ENCODE results near the gene RNF215. TPM values are rescaled to one million over a fixed set of nuclear protein-coding genes. Genes with fewer than 3 reads are reported as not detected.
A peak's percentile ranks its signal among the peaks of the same experiment; 100 is the strongest.

The RNF215 gene
- total RNA-seq, 1 donor from 2014 or later: 7.3 TPM

DNA sequence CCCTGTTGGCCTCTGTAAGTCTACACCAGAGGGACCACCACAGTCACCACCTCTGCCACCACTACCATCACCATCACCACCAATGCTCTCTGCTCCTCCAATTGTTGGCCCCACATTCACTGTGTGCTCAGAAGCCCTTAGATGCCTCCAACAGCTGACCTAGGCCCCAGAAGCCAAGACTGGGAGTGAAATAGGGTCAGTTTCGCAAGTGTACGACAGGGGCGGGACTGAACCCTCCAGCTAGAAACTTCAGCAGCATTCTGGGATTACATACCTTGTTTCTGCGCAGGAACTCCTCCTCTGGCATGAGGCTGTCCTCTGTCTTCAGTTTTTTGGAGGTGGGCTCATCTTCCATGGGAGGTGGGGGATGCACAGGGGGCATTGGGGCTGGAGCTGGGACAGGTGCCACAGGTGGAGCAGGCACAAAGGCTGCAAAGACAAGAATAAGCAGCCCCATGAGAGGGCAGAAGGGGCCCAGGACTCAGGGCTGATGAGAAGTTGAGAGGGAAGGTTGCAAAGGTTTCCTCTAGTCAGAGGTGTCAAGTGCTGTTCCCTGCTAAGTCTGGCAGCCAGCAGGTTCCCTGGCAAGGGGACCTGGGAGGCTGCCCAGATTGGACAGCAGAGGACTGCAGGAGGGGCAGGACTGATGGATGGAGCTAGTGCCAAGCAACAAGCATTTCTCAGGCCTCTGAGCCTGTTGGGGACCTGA lies 50.3 kb downstream of the RNF215 start:
- no peaks in the 10 kb centered on the region for H3K9me3 ChIP-seq (ENCODE audit: control insufficient read depth in 3 of 3, low read length in 3 of 3)
- H3K9ac ChIP-seq (ENCODE audit: low read depth in 1 of 3, low read length in 3 of 3): peak overlapping the region in 1 of 3 donors; percentile 16
- no peaks in the 10 kb centered on the region for H3K27me3 ChIP-seq (ENCODE audit: control insufficient read depth in 3 of 3, insufficient read depth in 3 of 3, low read length in 3 of 3)
- peaks cover 90 to 94% (median 94%) of the 10 kb centered on the region in 3 donors for H3K36me3 ChIP-seq (ENCODE audit: control insufficient read depth in 3 of 3, insufficient read depth in 3 of 3, low read length in 3 of 3)
- H3K27ac ChIP-seq (ENCODE audit: low read depth, low read length): no peak overlapping the region
- no peak overlapping the region for H3K4me3 ChIP-seq (ENCODE audit: low read length in 3 of 3)
- H3K4me1 ChIP-seq (ENCODE audit: control insufficient read depth in 3 of 3, insufficient read depth in 3 of 3, low read length in 3 of 3): peaks cover 35 to 46% (median 37%) of the 10 kb centered on the region in 3 donors

GRCh38 chr22:30335236-30335635 lies 52.0 kb downstream of the RNF215 start:
- Histone ChIP-seq H3K4me1 (ENCODE audit: control insufficient read depth in 3 of 3, insufficient read depth in 3 of 3, low read length in 3 of 3) (peaks cover 21 to 30% (median 22%) of the 10 kb centered on the region in 3 donors), H3K27me3 (ENCODE audit: control insufficient read depth in 3 of 3, insufficient read depth in 3 of 3, low read length in 3 of 3) (no peaks in the 10 kb centered on the region), H3K9me3 (ENCODE audit: control insufficient read depth in 3 of 3, low read length in 3 of 3) (no peaks in the 10 kb centered on the region), H3K9ac (ENCODE audit: low read depth in 1 of 3, low read length in 3 of 3) (no peak overlapping the region), H3K36me3 (ENCODE audit: control insufficient read depth in 3 of 3, insufficient read depth in 3 of 3, low read length in 3 of 3) (peaks cover 78 to 85% (median 80%) of the 10 kb centered on the region in 3 donors), H3K4me3 (ENCODE audit: low read length in 3 of 3) (no peak overlapping the region), H3K27ac (ENCODE audit: low read depth, low read length) (no peak overlapping the region)

GRCh38 chr22:30334646-30335045 lies 52.6 kb downstream of the RNF215 start:
- H3K9ac ChIP-seq (ENCODE audit: low read depth in 1 of 3, low read length in 3 of 3): no peak overlapping the region
- no peaks in the 10 kb centered on the region for H3K9me3 ChIP-seq (ENCODE audit: control insufficient read depth in 3 of 3, low read length in 3 of 3)
- no peak overlapping the region for H3K27ac ChIP-seq (ENCODE audit: low read depth, low read length)
- peaks cover 21 to 27% (median 21%) of the 10 kb centered on the region in 3 donors for H3K4me1 ChIP-seq (ENCODE audit: control insufficient read depth in 3 of 3, insufficient read depth in 3 of 3, low read length in 3 of 3)
- no peak overlapping the region for H3K4me3 ChIP-seq (ENCODE audit: low read length in 3 of 3)
- no peaks in the 10 kb centered on the region for H3K27me3 ChIP-seq (ENCODE audit: control insufficient read depth in 3 of 3, insufficient read depth in 3 of 3, low read length in 3 of 3)
- H3K36me3 ChIP-seq (ENCODE audit: control insufficient read depth in 3 of 3, insufficient read depth in 3 of 3, low read length in 3 of 3): peaks cover 72 to 79% (median 74%) of the 10 kb centered on the region in 3 donors

- H3K27me3 ChIP-seq (ENCODE audit: control insufficient read depth in 3 of 3, insufficient read depth in 3 of 3, low read length in 3 of 3): no peaks in the 10 kb centered on the region
- H3K27ac ChIP-seq (ENCODE audit: low read depth, low read length): no peak overlapping the region
- H3K4me3 ChIP-seq (ENCODE audit: low read length in 3 of 3): no peak overlapping the region
- no peak overlapping the region for H3K9ac ChIP-seq (ENCODE audit: low read depth in 1 of 3, low read length in 3 of 3)
- peaks cover 62 to 69% (median 65%) of the 10 kb centered on the region in 3 donors for H3K36me3 ChIP-seq (ENCODE audit: control insufficient read depth in 3 of 3, insufficient read depth in 3 of 3, low read length in 3 of 3)
- H3K9me3 ChIP-seq (ENCODE audit: control insufficient read depth in 3 of 3, low read length in 3 of 3): no peaks in the 10 kb centered on the region
- peaks cover 18 to 21% (median 21%) of the 10 kb centered on the region in 3 donors for H3K4me1 ChIP-seq (ENCODE audit: control insufficient read depth in 3 of 3, insufficient read depth in 3 of 3, low read length in 3 of 3)
These were observed 53.5 kb downstream of the RNF215 start for GRCh38 chr22:30333707-30334087.

- no peak overlapping the region for H3K9ac ChIP-seq (ENCODE audit: low read depth in 1 of 3, low read length in 3 of 3)
- no peak overlapping the region for H3K27ac ChIP-seq (ENCODE audit: low read depth, low read length)
- H3K4me1 ChIP-seq (ENCODE audit: control insufficient read depth in 3 of 3, insufficient read depth in 3 of 3, low read length in 3 of 3): peaks cover 14 to 18% (median 17%) of the 10 kb centered on the region in 3 donors
- no peak overlapping the region for H3K4me3 ChIP-seq (ENCODE audit: low read length in 3 of 3)
- H3K9me3 ChIP-seq (ENCODE audit: control insufficient read depth in 3 of 3, low read length in 3 of 3): no peaks in the 10 kb centered on the region
- no peaks in the 10 kb centered on the region for H3K27me3 ChIP-seq (ENCODE audit: control insufficient read depth in 3 of 3, insufficient read depth in 3 of 3, low read length in 3 of 3)
- H3K36me3 ChIP-seq (ENCODE audit: control insufficient read depth in 3 of 3, insufficient read depth in 3 of 3, low read length in 3 of 3): peaks cover 58 to 65% (median 61%) of the 10 kb centered on the region in 3 donors
These were observed 54.1 kb downstream of the RNF215 start for GRCh38 chr22:30332994-30333706.

GRCh38 chr22:30332551-30332950 lies 54.7 kb downstream of the RNF215 start:
- Histone ChIP-seq H3K36me3 (ENCODE audit: control insufficient read depth in 3 of 3, insufficient read depth in 3 of 3, low read length in 3 of 3) (peaks cover 54 to 60% (median 56%) of the 10 kb centered on the region in 3 donors), H3K27ac (ENCODE audit: low read depth, low read length) (no peak overlapping the region), H3K4me3 (ENCODE audit: low read length in 3 of 3) (no peak overlapping the region), H3K9me3 (ENCODE audit: control insufficient read depth in 3 of 3, low read length in 3 of 3) (no peaks in the 10 kb centered on the region), H3K4me1 (ENCODE audit: control insufficient read depth in 3 of 3, insufficient read depth in 3 of 3, low read length in 3 of 3) (peaks cover 10 to 13% (median 12%) of the 10 kb centered on the region in 3 donors), H3K27me3 (ENCODE audit: control insufficient read depth in 3 of 3, insufficient read depth in 3 of 3, low read length in 3 of 3) (no peaks in the 10 kb centered on the region), H3K9ac (ENCODE audit: low read depth in 1 of 3, low read length in 3 of 3) (no peak overlapping the region)

Small RNA genes lying within 50 kb of the gene (small RNA-seq; reads per million reads assigned to genes)
- gene AC004832.3 (not detected), gene RNU6-564P (not detected)

Other genes with a start within 250 kb of the RNF215 start
- gene LIF, start 140.7 kb downstream of the RNF215 start, total RNA-seq: 0.52 TPM
- 0.52 TPM for gene OSM, start 120.6 kb downstream of the RNF215 start, total RNA-seq
- 2.6 TPM for gene CASTOR1, start 97.9 kb downstream of the RNF215 start, total RNA-seq
- 7.3 TPM for gene TBC1D10A, start 60.5 kb downstream of the RNF215 start, total RNA-seq
- 18.8 TPM for gene SF3A1, start 30.5 kb downstream of the RNF215 start, total RNA-seq
- gene CCDC157, start 30.4 kb downstream of the RNF215 start, total RNA-seq: 1.0 TPM
- 2.1 TPM for gene SEC14L2, start 9.6 kb upstream of the RNF215 start, total RNA-seq
- 6.8 TPM for gene MTFP1, start 38.4 kb upstream of the RNF215 start, total RNA-seq
- gene SEC14L3, start 84.6 kb upstream of the RNF215 start, total RNA-seq: not detected
- under 0.01 TPM for gene SEC14L4, start 118.3 kb upstream of the RNF215 start, total RNA-seq
- gene SEC14L6, start 159.3 kb upstream of the RNF215 start, total RNA-seq: not detected
- gene GAL3ST1, start 187.3 kb upstream of the RNF215 start, total RNA-seq: 2.6 TPM
- 43.3 TPM for gene PES1, start 204.5 kb upstream of the RNF215 start, total RNA-seq
- 5.2 TPM for gene TCN2, start 219.8 kb upstream of the RNF215 start, total RNA-seq
- gene SLC35E4, start 248.4 kb upstream of the RNF215 start, total RNA-seq: 2.1 TPM